ENCODE measurements around the gene XKR8. TPM values are rescaled to one million over a fixed set of nuclear protein-coding genes. Genes with fewer than 3 reads are reported as not detected.
"Not testable (repeated sequence)": the region's sequence is repeated elsewhere in the genome, so short reads cannot be mapped to it uniquely, and the experiment has no call there.

Gene XKR8
- total RNA-seq, 1 donor: 5.9 TPM

DNA sequence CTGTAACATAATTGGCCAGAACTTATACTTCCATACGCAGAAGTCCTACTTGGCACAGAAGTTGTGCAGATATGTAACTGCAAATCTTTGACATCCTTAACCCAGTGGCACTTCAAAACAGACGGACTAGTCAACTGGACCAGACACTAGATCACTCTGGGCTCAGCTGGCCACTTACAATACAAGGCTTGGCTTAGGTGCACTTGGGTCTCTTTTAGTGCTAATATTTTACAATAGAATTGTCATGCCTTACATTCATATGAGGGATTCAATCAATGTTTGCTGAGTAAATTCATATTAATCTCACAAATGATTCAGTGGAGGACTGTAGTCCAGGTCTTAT, 20.1 kb downstream of the XKR8 start:
- TF ChIP-seq, protein P1, sequence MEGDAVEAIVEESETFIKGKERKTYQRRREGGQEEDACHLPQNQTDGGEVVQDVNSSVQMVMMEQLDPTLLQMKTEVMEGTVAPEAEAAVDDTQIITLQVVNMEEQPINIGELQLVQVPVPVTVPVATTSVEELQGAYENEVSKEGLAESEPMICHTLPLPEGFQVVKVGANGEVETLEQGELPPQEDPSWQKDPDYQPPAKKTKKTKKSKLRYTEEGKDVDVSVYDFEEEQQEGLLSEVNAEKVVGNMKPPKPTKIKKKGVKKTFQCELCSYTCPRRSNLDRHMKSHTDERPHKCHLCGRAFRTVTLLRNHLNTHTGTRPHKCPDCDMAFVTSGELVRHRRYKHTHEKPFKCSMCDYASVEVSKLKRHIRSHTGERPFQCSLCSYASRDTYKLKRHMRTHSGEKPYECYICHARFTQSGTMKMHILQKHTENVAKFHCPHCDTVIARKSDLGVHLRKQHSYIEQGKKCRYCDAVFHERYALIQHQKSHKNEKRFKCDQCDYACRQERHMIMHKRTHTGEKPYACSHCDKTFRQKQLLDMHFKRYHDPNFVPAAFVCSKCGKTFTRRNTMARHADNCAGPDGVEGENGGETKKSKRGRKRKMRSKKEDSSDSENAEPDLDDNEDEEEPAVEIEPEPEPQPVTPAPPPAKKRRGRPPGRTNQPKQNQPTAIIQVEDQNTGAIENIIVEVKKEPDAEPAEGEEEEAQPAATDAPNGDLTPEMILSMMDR (IDR thresholded peaks at IDR 0.05; ENCODE audit: insufficient read depth, low read length): no peak
- no peak overlapping the region for H3K4me3 ChIP-seq (ENCODE audit: low read depth, low read length)
- no peak for DNase-seq (ENCODE audit: low read depth)

DNA sequence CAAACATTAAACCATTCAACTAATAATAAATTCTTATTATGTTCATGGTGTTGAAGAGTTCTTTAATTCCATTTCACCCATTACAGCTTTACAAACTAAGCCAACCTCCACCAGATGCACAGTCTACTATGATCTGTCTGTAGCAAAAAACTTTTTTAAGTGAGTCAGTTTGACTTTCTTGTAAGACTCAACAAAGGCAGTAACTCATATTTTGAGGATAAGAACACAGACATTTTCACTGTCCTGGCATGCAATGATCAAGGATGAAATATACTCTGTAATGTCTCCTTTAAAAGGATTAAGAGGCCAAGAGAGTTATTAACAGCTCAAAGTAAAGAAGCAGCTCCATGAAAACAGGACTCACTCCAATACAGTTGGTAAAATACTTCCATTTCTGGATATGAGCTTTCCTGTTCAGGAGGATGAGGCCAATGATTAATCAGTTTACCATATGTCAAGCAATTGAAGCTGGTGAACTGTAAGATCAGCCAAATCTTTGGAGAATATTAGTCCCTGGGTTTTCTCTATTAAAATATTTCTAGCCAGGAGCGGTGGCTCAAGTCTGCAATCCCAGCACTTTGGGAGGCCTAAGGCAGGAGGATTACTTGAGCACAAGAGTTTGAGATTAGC, 20.6 kb downstream of the XKR8 start:
- H3K4me3 ChIP-seq (ENCODE audit: low read depth, low read length): no peak overlapping the region
- peak; percentile 14 for DNase-seq (ENCODE audit: low read depth)
- TF ChIP-seq, protein P1 (IDR thresholded peaks at IDR 0.05; ENCODE audit: insufficient read depth, low read length): no peak

DNA sequence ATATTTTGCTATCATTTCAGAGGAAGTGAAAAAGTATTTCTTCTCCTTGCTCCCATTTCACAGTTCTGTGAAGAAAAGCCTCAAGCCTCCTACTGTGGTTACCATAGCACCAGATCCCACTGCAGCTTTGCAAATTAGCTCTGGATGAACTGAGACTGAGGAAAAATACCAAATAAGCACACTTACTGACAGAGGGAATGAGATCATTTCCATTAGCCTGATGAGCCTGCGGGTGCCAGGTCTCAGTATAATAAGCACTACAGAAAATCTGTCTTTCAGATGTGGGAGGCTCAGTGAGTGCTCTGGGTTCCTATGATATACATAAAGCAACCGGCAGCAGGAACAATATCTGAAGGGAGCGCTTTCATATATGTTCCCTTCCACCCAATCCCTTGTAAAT, 21.4 kb downstream of the XKR8 start:
- no peak overlapping the region for H3K4me3 ChIP-seq (ENCODE audit: low read depth, low read length)
- no peak for DNase-seq (ENCODE audit: low read depth)
- TF ChIP-seq, protein P1 (IDR thresholded peaks at IDR 0.05; ENCODE audit: insufficient read depth, low read length): no peak

DNA sequence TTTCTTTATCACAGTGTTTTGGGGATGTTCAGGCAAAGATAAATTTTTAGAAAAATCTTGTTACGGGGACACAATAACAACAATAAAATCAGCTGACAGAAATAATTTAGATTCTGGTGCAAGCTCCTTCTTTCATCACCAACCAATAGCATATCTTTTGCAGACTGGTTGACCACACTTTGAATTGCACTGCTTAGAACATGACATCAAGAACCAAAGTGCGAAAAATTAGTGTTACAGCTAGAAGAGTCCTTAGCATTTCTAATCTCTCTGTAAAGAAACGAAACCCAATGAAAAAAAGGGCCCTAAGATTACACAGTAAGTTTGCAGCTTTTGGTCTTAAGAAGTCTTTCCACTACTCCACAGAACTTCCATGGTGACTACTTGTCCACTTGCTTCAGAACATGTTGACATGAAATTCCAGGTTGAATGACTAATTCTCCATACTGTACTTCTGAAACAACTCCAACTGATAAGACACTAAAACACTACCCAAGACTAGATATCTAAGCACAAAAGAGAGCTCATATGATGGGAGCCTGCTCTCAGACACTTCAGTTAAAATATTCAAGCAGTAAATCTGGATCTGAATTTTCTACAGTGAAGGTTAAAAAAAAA, 31.3 kb downstream of the XKR8 start:
- TF ChIP-seq, protein P1 (IDR thresholded peaks at IDR 0.05; ENCODE audit: insufficient read depth, low read length): no peak
- H3K4me3 ChIP-seq (ENCODE audit: low read depth, low read length): no peak overlapping the region
- peak; percentile 40 for DNase-seq (ENCODE audit: low read depth)

DNA sequence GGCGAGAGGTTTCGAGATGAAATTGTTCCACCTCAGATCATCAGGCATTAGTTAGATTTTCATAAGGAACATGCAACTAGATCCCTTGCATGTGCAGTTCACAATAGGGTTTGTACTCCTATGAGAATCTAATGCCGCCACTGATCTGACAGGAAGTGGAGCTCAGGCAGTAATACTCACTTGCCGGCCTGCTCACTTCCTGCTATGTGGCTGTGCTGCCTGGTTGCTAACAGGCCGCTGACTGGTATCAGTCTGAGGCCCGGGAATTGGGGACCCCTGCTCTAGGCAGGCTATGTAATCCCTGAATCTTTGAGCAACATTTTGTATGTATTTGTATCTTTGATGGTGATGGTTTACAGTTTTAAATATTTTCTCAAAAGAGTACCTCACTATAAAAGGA, 32.5 kb downstream of the XKR8 start:
- TF ChIP-seq, protein P1 (IDR thresholded peaks at IDR 0.05; ENCODE audit: insufficient read depth, low read length): no peak
- H3K4me3 ChIP-seq (ENCODE audit: low read depth, low read length): no peak overlapping the region
- DNase-seq (ENCODE audit: low read depth): no peak

DNA sequence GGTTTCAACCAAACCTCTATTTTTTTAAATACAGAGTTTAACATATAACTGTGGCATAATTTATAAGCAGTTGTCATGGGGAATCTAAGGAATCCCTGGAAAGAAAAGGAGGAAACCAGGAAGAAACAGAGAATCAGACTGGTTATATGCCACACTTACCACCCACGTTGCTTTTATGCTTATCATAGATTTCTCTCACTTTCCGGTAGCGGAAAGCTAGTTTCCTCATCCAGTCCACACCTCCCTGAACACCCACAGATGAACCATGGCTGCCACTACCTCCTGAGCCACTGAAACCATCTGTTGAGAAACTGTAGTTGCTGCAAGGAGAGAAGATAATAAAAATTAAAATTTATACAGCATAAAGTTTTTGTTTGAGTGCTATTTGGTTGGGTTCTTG, 33.5 kb downstream of the XKR8 start:
- TF ChIP-seq, protein P1 (IDR thresholded peaks at IDR 0.05; ENCODE audit: insufficient read depth, low read length): no peak
- H3K4me3 ChIP-seq (ENCODE audit: low read depth, low read length): no peak overlapping the region
- no peak for DNase-seq (ENCODE audit: low read depth)

DNA sequence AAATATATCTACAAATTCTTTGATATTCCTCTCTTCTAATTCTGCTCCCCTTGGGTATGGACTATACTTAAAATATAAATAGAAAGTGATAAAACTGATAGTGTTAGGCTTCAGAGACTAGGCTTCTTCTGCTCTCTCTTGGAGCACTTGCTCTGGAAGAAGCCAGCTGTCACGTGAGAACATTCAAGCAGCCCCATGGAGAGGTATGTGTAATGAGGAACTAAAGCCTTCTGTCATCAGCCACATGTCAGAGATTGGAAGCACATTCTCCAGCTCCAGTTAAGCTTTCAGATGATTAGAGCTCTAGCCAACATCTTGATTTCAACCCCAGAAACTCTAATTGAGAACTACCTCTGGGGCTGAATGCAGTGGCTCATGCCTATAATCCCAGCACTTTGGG, 34.3 kb downstream of the XKR8 start:
- TF ChIP-seq, protein P1 (IDR thresholded peaks at IDR 0.05; ENCODE audit: insufficient read depth, low read length): no peak
- no peak overlapping the region for H3K4me3 ChIP-seq (ENCODE audit: low read depth, low read length)
- DNase-seq (ENCODE audit: low read depth): no peak

DNA sequence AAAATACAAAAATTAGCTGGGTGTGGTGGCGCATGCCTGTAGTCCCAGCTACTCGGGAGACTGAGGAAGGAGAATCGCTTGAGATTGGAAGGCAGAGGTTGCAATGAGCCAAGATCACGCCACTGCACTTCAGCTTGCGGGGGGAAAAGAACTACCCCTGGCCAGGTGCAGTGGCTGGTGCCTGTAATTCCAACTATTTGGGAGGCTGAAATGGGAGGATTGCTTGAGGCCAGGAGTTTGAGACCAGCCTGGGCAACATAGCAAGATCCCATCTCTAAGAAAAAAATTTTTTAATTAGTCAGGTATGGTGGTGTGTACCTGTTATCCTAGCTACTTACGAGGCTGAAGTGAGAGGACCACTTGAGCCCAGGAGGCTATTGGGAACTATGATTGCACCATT, 34.8 kb downstream of the XKR8 start:
- not testable (repeated sequence) for DNase-seq (ENCODE audit: low read depth); H3K4me3 ChIP-seq (ENCODE audit: low read depth, low read length)
